Activated CD4-positive, alpha-beta T cell treated with anti-CD3 and anti-CD28 coated beads, Interleukin-2, amount 50 U/mL, for 1 hour (primary cell): ENCODE data around the gene UNC5B.

Source experiments
- DNase-seq: peaks from one replicate; pipeline ENCODE4 v3.0.0-alpha.2; 2020

UNC5B gene

DNA sequence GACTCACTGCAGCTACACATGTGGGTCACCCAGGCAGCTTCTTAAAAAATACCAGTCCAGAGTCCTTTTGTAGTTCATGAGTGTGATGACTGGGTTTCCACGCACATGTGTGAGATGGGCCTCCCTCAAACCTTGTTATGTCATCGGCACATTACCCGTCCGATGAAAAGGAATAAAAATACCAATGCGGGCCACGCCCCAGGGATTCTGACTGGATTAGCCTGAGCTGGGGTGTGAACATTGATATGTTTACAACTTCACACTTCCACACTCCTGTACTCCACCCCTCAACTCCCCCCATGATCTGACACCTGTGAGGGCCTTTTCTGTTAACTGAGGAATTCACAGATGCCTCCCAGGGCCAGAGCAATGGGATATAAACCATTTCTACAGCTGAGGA is 112.9 kb downstream of the UNC5B start:
- DNase-seq = no peak

DNA sequence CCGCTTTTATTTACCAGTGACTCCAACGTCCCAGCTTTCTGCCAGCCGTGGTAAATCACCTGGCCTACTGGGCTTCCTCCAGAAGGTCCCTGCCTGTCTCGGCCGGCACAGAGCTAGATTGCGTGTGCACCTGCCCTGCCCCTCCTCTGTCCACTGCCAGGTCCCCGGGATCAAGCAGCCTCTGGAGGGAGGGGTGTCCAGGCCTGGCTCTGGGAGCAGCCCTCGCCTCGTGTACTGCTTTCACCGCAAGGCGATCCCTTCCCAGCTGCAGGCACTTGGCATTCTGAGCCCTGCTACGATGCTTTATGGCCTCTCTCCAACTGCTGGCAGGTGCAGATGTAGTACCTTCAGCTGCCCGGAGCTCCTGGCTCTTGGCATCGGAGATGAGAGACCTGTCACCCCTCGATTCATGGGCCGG is 114.1 kb downstream of the UNC5B start:
- DNase-seq = no peak

DNA sequence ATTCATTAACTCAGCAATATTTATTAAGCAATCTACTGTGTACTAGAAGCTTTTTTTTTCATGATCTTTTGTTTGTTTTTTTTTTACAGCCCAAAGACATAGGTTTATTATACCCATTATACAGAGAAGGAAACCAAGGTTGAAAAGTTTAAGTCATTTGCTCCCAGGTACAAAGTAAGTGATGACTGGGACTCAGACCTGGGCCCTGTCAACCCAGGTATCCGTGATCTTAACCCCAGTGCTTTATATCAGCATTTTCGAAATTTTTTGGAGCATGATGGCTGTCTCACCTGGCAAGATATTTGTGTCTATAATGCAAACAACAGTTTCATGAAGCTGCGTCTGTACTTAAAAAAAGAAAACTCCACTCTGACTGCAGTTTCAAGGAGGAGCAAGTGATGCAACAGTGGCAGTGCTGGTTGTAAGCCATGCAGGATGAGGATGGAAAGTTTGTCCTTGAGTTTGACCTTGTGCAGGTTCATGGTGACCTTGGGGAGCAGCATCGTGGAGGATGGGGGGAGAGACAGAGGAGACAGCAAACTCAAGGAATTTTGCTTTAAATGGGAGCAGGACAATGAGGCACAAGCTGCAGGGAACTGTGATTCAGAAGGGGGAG is 118.5 kb downstream of the UNC5B start:
- no peak for DNase-seq

DNA sequence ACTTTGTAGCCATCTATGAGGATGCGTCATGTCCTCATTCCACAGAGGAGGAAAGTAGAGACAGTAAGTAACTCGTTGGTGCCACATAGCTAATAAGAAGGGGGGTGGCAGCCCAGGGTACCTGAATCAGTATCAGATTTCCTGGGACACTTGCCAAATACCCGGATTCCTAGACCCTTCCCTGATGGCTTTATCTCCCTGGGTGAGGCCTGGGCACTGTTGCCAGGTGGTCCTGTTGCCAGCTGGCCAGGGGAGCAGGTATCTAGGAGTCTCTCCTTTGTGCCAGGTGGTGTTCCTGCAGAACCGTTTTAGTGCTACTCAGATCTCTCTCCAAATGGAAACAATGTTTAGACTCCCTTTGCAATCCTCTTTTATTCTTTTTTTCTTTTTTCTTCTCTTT is 119.4 kb downstream of the UNC5B start:
- no peak for DNase-seq

- no peak for DNase-seq
Observed at GRCh38 chr10:71332466-71332865, 120.1 kb downstream of the UNC5B start.

GRCh38 chr10:71333129-71333887 is 120.9 kb downstream of the UNC5B start:
- DNase-seq = no peak

- no peak for DNase-seq
Observed at GRCh38 chr10:71334221-71334791, 121.9 kb downstream of the UNC5B start.

DNA sequence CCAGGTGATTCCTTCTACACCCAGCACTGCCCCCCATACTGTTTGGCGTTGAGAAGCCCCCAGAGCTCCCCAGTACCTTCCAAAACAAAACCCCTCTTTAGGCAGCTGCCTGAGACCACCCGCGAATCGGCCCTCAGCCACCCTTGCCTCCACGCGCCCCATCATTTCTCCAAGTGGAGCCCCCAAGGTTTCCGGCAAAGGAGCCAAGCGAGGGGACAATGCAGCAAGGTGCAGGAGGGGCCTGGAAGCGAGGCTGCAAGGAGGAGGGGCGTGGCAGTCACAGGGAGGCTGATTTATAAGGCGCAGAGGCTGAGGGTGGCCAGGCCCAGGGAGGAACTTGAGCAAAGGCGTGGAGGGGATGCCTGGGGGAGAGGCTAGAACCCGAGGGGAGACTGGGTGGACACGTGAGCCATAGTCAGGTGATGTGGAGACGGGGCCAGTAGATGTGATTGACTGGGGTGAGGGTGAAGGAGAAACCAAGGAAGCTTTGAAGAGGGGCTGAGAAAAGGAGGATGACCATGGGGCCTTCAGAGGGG is 122.9 kb downstream of the UNC5B start:
- DNase-seq = no peak

DNA sequence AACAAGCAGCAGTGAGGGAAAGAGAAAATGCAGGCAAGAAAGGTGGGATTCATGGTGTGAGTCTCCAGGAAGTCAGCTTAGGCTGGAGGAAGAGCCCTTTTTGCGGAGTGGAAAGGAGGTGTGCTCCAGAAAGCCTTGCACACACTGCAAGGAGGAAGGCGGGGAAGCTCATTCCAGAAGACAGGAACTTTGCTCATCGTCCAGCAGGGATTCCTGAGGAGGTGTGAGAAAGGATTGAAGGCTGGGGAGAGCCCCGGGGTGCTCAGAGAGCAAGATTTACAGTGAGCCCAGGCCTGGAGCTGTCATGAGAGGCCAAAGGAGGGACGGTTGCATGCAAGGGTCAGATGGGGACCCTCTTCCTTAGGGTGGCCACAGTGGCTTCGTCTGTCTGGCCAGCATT is 124.3 kb downstream of the UNC5B start:
- DNase-seq = no peak

DNA sequence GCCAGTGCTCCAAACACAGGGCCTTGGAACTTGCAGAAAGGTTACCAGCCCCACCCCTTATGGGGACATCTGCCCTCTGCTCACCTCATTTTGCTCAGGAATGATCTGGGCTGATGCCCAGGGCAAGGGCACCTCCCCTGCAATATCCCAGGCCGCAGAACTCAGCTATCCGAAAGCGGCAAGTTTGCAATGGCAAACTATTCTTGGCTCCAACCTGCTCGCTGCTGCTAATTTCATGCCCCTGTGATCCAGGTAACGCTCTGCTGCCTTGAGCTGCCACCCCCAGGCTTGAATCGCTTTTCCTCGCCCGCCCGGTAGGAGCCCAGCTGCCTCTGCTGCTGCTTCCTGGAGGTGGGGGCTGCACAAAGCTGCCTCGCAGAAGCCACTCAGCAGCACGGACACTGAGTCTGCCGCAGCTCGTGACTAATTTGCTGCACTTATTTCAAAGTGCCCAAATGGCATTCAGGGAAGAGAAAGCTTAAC is 124.9 kb downstream of the UNC5B start:
- no peak for DNase-seq

DNA sequence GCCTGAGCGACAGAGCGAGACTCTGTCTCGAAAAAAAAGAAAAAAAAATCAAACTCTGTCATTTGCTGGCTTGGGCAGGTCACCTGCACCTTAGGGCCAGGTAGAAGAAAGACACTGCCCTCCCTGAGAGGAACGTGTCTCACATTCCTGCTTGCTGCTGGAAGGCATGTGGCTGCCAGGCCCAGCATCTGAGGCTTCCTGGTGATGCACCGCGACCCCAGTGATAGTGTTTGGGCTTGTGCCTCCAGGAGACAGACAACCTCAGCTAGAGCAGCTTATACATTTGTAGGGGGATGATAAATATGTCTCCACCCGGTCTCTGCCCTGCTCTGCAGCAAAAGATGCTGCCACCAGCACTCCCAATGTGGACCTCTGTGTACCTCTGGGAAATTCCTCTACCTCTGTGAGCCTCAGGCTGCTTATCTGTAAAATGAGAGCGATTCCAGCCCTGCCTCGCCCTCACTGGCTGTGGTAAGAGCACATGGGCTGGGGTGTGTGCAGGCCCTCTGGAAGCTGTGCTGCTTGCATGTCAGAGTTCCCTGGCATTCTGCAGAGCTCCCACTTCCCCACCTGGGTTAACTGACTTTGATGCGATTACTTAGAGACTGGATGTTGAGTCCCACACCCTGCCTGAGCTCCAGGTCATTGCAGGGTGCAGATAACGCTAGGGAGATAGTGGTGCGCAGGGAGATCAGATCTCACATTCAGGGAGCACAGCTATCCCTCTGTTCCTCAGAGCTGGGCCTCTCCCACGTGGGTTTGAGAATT is 126.5 kb downstream of the UNC5B start:
- no peak for DNase-seq

- no peak for DNase-seq
Observed at GRCh38 chr10:71339796-71340589, 127.6 kb downstream of the UNC5B start.

- DNase-seq = no peak
Observed at GRCh38 chr10:71342573-71343391, 130.4 kb downstream of the UNC5B start.

GRCh38 chr10:71343392-71343773 is 131.0 kb downstream of the UNC5B start:
- DNase-seq = no peak

DNA sequence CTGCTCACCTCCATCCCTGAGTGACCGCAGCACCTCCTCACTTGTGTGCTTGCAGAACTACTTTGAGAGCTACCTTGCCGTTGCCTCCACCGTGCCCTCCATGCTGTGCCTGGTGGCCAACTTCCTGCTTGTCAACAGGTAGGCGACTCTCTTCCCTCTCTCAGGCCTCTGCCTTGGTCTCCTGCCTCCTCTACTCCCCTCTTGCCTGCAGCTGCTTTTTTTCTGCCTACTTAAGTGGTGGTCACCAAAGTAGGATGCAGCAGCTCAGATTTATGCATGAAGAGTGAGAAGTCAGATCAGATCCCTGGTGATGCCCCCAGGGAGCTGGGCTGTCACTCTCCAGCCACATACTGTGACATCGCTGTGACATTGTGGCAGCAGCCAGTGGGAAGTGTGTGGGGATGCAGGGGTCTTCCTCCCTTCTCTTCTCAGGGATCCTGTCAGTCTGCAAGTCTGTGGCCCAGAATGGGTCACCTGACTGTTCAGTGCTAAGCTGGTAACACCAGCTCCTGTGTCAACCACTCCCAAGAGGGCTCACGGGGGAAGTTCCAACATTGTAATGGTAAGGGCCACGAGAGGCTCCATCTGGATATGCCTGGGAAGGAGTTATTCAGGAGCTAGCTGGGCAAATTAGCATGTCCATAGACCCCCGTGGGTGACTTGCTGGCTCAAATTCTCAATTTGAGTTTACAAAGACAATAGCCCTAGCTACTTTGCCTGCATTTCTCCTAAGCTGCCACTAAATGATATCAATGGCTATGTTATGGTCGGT is 132.0 kb downstream of the UNC5B start:
- DNase-seq = no peak

DNA sequence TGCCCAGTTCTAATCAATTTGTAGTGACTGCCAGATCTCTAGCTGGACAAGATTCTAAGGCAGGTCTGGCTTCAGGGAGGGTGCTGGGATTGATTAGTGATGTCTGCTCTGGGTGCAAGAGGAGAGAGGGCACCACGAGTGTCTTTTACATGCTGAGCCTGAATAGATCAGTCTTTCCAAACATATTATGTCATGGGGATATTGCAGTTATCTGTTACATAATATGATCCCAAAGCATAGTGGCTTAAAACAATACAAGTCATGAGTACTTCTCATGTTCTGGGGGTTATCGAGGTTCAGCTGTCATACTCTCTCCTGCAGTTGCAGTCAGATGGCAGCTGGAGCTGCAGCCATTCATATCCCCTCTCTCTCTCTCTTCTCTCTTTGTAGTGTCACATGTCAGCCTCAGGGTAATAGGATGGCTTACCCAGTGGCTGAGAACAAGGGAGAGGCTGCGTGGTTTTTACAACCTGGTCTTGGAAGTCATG is 132.7 kb downstream of the UNC5B start:
- no peak for DNase-seq

DNA sequence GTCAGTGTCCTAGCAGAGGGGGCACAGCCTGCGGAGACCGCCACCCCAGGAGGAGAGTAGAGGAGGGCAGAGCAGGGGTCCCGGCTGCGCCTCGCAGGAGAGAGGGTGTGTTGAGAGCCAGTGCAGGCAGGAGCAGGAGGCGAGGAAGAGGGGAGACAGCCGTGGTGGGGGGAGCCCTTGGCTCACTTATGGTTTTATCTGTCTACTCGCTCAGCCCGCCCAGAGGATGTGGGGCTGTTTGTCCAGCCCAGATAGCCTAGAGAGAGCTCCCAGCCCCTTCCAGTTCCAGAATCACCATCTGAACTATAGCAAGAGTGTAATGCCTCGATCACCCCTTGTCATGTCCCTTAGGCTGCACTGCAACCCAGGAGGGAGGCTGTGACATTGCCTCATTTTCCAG is 133.3 kb downstream of the UNC5B start:
- DNase-seq = no peak

GRCh38 chr10:71346731-71347130 is 134.4 kb downstream of the UNC5B start:
- DNase-seq = no peak

DNA sequence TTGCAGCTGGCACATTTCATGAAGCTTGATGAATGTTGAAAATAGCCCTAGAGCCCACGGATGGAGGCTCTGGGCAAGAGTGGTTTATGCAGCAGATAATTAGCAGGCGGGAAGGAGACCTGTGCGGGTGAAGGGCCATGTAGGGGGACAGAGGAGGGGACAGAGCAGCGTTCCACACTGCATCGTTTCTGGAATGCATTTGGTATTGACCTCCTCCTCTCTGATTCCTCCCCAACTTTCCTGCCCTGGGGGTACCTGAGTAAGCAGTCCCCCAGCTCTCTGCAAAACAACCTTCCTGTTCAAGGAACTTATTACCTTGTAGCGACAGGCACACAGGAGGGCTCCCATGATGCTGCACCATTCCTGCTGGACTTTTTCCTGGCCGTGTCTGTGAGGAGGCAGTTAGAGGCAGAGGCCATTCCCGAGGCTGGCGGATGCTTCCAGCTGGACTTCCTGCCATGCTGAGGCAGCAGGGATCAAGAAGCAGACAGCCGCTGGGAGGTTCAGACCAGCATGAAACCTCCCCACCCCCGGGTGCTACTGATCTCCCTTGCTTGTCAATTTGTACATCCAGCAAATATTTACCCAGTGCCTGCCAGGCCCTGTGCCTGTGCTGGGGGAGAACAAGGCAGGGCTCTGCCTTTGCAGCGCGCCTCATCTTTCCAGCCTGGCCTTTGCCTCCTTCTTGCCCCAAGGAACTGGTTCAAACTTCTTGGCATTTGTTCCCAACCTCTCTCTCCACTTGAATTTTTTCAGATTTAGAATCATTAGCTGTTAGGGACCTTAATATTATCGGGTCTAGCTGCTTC is 135.4 kb downstream of the UNC5B start:
- no peak for DNase-seq

GRCh38 chr10:71348850-71349249 is 136.5 kb downstream of the UNC5B start:
- DNase-seq = no peak
